Measurements from ENCODE around the gene QSOX2.

Gene QSOX2

GRCh38 chr9:136185066-136185465 lies 60.5 kb downstream of the QSOX2 start:
- TF ChIP-seq CTCF (IDR thresholded peaks at IDR 0.05; ENCODE audit: poor library complexity, severe bottlenecking): no peak
- ATAC-seq (ENCODE audit: low read depth): no peak

GRCh38 chr9:136182850-136183422 lies 62.7 kb downstream of the QSOX2 start:
- DNase-seq (ENCODE audit: low spot score): no peak

More at GRCh38 chr9:136185066-136185465, 60.5 kb downstream of the QSOX2 start:
- no peak for DNase-seq (ENCODE audit: low spot score)
- peaks cover 33% of the 10 kb centered on the region for H3K27me3 ChIP-seq (ENCODE audit: insufficient read depth, poor library complexity, severe bottlenecking)
- H3K27ac ChIP-seq (ENCODE audit: poor library complexity, severe bottlenecking): no peak overlapping the region
- no peaks in the 10 kb centered on the region for H3K36me3 ChIP-seq (ENCODE audit: low read depth)
- H3K9me3 ChIP-seq (ENCODE audit: severe bottlenecking): no peaks in the 10 kb centered on the region
- no peak overlapping the region for H3K4me3 ChIP-seq (ENCODE audit: severe bottlenecking)
- H3K4me1 ChIP-seq (ENCODE audit: insufficient read depth, poor library complexity, severe bottlenecking): no peaks in the 10 kb centered on the region

GRCh38 chr9:136182420-136182787 lies 63.2 kb downstream of the QSOX2 start:
- H3K36me3 ChIP-seq (ENCODE audit: low read depth): no peaks in the 10 kb centered on the region
- H3K4me3 ChIP-seq (ENCODE audit: severe bottlenecking): no peak overlapping the region
- no peak for ATAC-seq (ENCODE audit: low read depth)
- H3K9me3 ChIP-seq (ENCODE audit: severe bottlenecking): no peaks in the 10 kb centered on the region
- DNase-seq (ENCODE audit: low spot score): no peak
- no peak for TF ChIP-seq CTCF (IDR thresholded peaks at IDR 0.05; ENCODE audit: poor library complexity, severe bottlenecking)
- H3K27ac ChIP-seq (ENCODE audit: poor library complexity, severe bottlenecking): no peak overlapping the region
- H3K27me3 ChIP-seq (ENCODE audit: insufficient read depth, poor library complexity, severe bottlenecking): peaks cover 29% of the 10 kb centered on the region
- no peaks in the 10 kb centered on the region for H3K4me1 ChIP-seq (ENCODE audit: insufficient read depth, poor library complexity, severe bottlenecking)

More at GRCh38 chr9:136182850-136183422, 62.7 kb downstream of the QSOX2 start:
- no peak for TF ChIP-seq CTCF (IDR thresholded peaks at IDR 0.05; ENCODE audit: poor library complexity, severe bottlenecking)
- Histone ChIP-seq H3K4me3 (ENCODE audit: severe bottlenecking) (no peak overlapping the region), H3K4me1 (ENCODE audit: insufficient read depth, poor library complexity, severe bottlenecking) (no peaks in the 10 kb centered on the region), H3K9me3 (ENCODE audit: severe bottlenecking) (no peaks in the 10 kb centered on the region), H3K27ac (ENCODE audit: poor library complexity, severe bottlenecking) (no peak overlapping the region), H3K36me3 (ENCODE audit: low read depth) (no peaks in the 10 kb centered on the region), H3K27me3 (ENCODE audit: insufficient read depth, poor library complexity, severe bottlenecking) (peaks cover 31% of the 10 kb centered on the region)
- no peak for ATAC-seq (ENCODE audit: low read depth)

- Histone ChIP-seq H3K4me3 (ENCODE audit: severe bottlenecking) (no peak overlapping the region), H3K27me3 (ENCODE audit: insufficient read depth, poor library complexity, severe bottlenecking) (peaks cover 33% of the 10 kb centered on the region), H3K4me1 (ENCODE audit: insufficient read depth, poor library complexity, severe bottlenecking) (no peaks in the 10 kb centered on the region), H3K27ac (ENCODE audit: poor library complexity, severe bottlenecking) (no peak overlapping the region), H3K9me3 (ENCODE audit: severe bottlenecking) (no peaks in the 10 kb centered on the region), H3K36me3 (ENCODE audit: low read depth) (no peaks in the 10 kb centered on the region)
- DNase-seq (ENCODE audit: low spot score) (no peak), ATAC-seq (ENCODE audit: low read depth) (no peak)
- TF ChIP-seq CTCF (IDR thresholded peaks at IDR 0.05; ENCODE audit: poor library complexity, severe bottlenecking): no peak
These were observed 63.7 kb downstream of the QSOX2 start for GRCh38 chr9:136181784-136182419.

- Histone ChIP-seq H3K27ac (ENCODE audit: poor library complexity, severe bottlenecking) (no peak overlapping the region), H3K4me3 (ENCODE audit: severe bottlenecking) (no peak overlapping the region), H3K4me1 (ENCODE audit: insufficient read depth, poor library complexity, severe bottlenecking) (no peaks in the 10 kb centered on the region), H3K36me3 (ENCODE audit: low read depth) (no peaks in the 10 kb centered on the region), H3K9me3 (ENCODE audit: severe bottlenecking) (no peaks in the 10 kb centered on the region), H3K27me3 (ENCODE audit: insufficient read depth, poor library complexity, severe bottlenecking) (peaks cover 27% of the 10 kb centered on the region)
- TF ChIP-seq CTCF (IDR thresholded peaks at IDR 0.05; ENCODE audit: poor library complexity, severe bottlenecking): no peak
- DNase-seq (ENCODE audit: low spot score) (no peak), ATAC-seq (ENCODE audit: low read depth) (no peak)
These were observed 65.0 kb downstream of the QSOX2 start for GRCh38 chr9:136180586-136180985.
